Measurements from ENCODE around the gene EEF1G.

DNA sequence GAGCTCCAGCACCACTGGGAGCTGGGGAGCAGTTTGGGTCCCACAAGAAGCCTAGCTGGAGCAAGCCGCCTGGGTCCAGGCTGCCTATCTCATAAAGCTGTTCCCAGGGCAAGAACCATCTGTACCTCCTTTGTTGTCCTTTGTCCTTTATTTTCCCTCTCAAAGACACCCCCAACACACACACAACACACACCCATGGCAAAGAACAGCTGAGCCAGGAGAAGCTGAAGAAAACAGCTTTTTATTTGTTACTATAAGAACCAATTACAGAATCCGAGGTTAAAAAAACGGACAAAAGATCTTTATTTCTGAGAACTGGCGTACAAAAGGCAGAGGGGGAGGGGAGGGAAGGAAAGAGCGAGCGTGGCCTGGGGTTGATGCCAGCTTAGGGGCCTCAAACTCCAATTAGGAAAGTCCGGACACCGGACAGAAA lies 19.3 kb upstream of the EEF1G start:
- TF ChIP-seq, protein P1, sequence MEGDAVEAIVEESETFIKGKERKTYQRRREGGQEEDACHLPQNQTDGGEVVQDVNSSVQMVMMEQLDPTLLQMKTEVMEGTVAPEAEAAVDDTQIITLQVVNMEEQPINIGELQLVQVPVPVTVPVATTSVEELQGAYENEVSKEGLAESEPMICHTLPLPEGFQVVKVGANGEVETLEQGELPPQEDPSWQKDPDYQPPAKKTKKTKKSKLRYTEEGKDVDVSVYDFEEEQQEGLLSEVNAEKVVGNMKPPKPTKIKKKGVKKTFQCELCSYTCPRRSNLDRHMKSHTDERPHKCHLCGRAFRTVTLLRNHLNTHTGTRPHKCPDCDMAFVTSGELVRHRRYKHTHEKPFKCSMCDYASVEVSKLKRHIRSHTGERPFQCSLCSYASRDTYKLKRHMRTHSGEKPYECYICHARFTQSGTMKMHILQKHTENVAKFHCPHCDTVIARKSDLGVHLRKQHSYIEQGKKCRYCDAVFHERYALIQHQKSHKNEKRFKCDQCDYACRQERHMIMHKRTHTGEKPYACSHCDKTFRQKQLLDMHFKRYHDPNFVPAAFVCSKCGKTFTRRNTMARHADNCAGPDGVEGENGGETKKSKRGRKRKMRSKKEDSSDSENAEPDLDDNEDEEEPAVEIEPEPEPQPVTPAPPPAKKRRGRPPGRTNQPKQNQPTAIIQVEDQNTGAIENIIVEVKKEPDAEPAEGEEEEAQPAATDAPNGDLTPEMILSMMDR (conservative IDR thresholded peaks at IDR 0.05; ENCODE audit: low read length): no peak
- no peak for TF ChIP-seq EZH2phosphoT487 (IDR thresholded peaks at IDR 0.05; ENCODE audit: borderline replicate concordance, low read depth, low read length)

Data from OCI-LY7 (cell line).